Upper lobe of right lung (tissue), 1 donor: Measurements from ENCODE around the gene ZNF548. TPM values are rescaled to one million over a fixed set of nuclear protein-coding genes. Genes with fewer than 3 reads are reported as not detected.

Experiments
- ATAC-seq: fragments of 200-7000 bp; cut with Tn5 transposase; one replicate; pipeline ENCODE4 v1.9.1; 2020; ENCODE audit warnings: mild to moderate bottlenecking, moderate library complexity
- DNase-seq: peaks from one replicate; pipeline ENCODE4 v3.0.0-alpha.2; 2020
- H3K27ac ChIP-seq: fragments of 200-600 bp; one replicate; pipeline ENCODE4 v1.8.0; 2022
- H3K27me3 ChIP-seq: fragments of 200-600 bp; one replicate; pipeline ENCODE4 v1.8.0; 2022; ENCODE audit warnings: mild to moderate bottlenecking
- H3K36me3 ChIP-seq: fragments of 200-600 bp; one replicate; pipeline ENCODE4 v1.8.0; 2022
- H3K4me1 ChIP-seq: fragments of 200-600 bp; one replicate; pipeline ENCODE4 v1.8.0; 2022
- H3K4me3 ChIP-seq: fragments of 200-600 bp; one replicate; pipeline ENCODE4 v1.8.0; 2022; ENCODE audit warnings: mild to moderate bottlenecking
- H3K9me3 ChIP-seq: fragments of 200-600 bp; one replicate; pipeline ENCODE4 v1.8.0; 2022
- CTCF ChIP-seq: fragments of 200-600 bp; IDR thresholded peaks from one replicate; pipeline ENCODE4 v1.8.0; 2022; ENCODE audit warnings: antibody characterized with exemption
- intact Hi-C: fragments of 100-400 bp; cut with DNase I; formaldehyde crosslinking; loops from one replicate; pipeline ENCODE4 v1.11.0; 2022
- total RNA-seq: library from RNA; stranded (reverse); fragmentation: NEBNext Ultra II Directional; extraction: Animal tissue kit (Norgen Biotek cat#: 25700); gene quantifications from one replicate; pipeline ENCODE4 v1.2.1, GENCODE V29; 2021
- donor health status: DM: no; HTN: yes; CAD: no; lungs with severe emphysema.

Gene ZNF548
- total RNA-seq, 1 donor from 2014 or later, result 18.6 TPM

- Histone ChIP-seq H3K36me3 (peaks cover 18% of the 10 kb centered on the region), H3K9me3 (peaks cover 28% of the 10 kb centered on the region), H3K27ac (no peak overlapping the region), H3K4me1 (no peaks in the 10 kb centered on the region), H3K27me3 (no peaks in the 10 kb centered on the region), H3K4me3 (no peak overlapping the region)
- TF ChIP-seq CTCF, result no peak
- intact Hi-C loops, result no loop called here
- no peak for ATAC-seq
- no peak for DNase-seq
Measured at GRCh38 chr19:57377498-57378146, 12.0 kb upstream of the ZNF548 start.

- Histone ChIP-seq H3K27me3 (no peaks in the 10 kb centered on the region), H3K4me1 (no peaks in the 10 kb centered on the region), H3K4me3 (no peak overlapping the region), H3K27ac (no peak overlapping the region), H3K36me3 (peaks cover 14% of the 10 kb centered on the region), H3K9me3 (peaks cover 28% of the 10 kb centered on the region)
- TF ChIP-seq CTCF, result no peak
- DNase-seq, result no peak
- intact Hi-C loops, result no loop called here
- no peak for ATAC-seq
Measured at GRCh38 chr19:57380923-57381322, 8.7 kb upstream of the ZNF548 start.

- H3K27ac ChIP-seq, result no peak overlapping the region
- DNase-seq, result no peak
- no peaks in the 10 kb centered on the region for H3K27me3 ChIP-seq
- no peak overlapping the region for H3K4me3 ChIP-seq
- no peak for TF ChIP-seq CTCF
- intact Hi-C loops, result no loop called here
- no peaks in the 10 kb centered on the region for H3K4me1 ChIP-seq
- ATAC-seq, result no peak
- peaks cover 15% of the 10 kb centered on the region for H3K9me3 ChIP-seq
- peaks cover 1% of the 10 kb centered on the region for H3K36me3 ChIP-seq
Measured at GRCh38 chr19:57382806-57383488, 6.7 kb upstream of the ZNF548 start.

- Histone ChIP-seq H3K27me3 (no peaks in the 10 kb centered on the region), H3K27ac (peak overlapping the region; percentile 93), H3K4me1 (peaks cover 11% of the 10 kb centered on the region), H3K4me3 (peak overlapping the region; percentile 91), H3K9me3 (no peaks in the 10 kb centered on the region), H3K36me3 (peaks cover 4% of the 10 kb centered on the region)
- DNase-seq (no peak), ATAC-seq (no peak)
- intact Hi-C loops, result no loop called here
- TF ChIP-seq CTCF, result no peak
Measured at GRCh38 chr19:57389194-57389729, 392 bp upstream of the ZNF548 start.

GRCh38 chr19:57395710-57396109, 6.1 kb downstream of the ZNF548 start:
- peaks cover 29% of the 10 kb centered on the region for H3K36me3 ChIP-seq

More at GRCh38 chr19:57395710-57396109, 6.1 kb downstream of the ZNF548 start:
- ATAC-seq, result no peak
- Histone ChIP-seq H3K9me3 (no peaks in the 10 kb centered on the region), H3K4me3 (no peak overlapping the region), H3K27me3 (no peaks in the 10 kb centered on the region), H3K4me1 (peaks cover 8% of the 10 kb centered on the region), H3K27ac (no peak overlapping the region)
- intact Hi-C loops, result no loop called here
- no peak for DNase-seq
- no peak for TF ChIP-seq CTCF
